Heart right ventricle (tissue), 16 donors: ENCODE data around the gene SLC32A1. TPM values are rescaled to one million over a fixed set of nuclear protein-coding genes. Genes with fewer than 3 reads are reported as not detected.

Experiments
- ATAC-seq, 8 donors: fragments of 200-7000 bp; cut with Tn5 transposase; one replicate each; pipeline ENCODE4 v1.9.1; 2020; ENCODE audit warnings: mild to moderate bottlenecking in 8 of 8, moderate library complexity in 8 of 8, moderate number of reproducible peaks in 1 of 8
- DNase-seq, 2 donors: peaks; one replicate each; pipeline ENCODE4 v3.0.0-alpha.2; 2020
- H3K27ac ChIP-seq, 10 donors: fragments of 200-600 bp; sonication (generic) in 2 of 10; one replicate each; pipeline versions ENCODE4 v1.5.0 to v1.8.0; 2020 to 2022; ENCODE audit warnings: mild to moderate bottlenecking in 3 of 10
- H3K27me3 ChIP-seq, 7 donors: fragments of 200-600 bp; one replicate each; pipeline ENCODE4 v1.8.0; 2021 to 2022; ENCODE audit warnings: mild to moderate bottlenecking in 2 of 7
- H3K36me3 ChIP-seq, 9 donors: fragments of 200-600 bp; sonication (generic) in 1 of 9; one replicate each; pipeline versions ENCODE4 v1.5.0 to v1.8.0; 2020 to 2022; ENCODE audit warnings: mild to moderate bottlenecking in 2 of 9
- H3K4me1 ChIP-seq, 9 donors: fragments of 200-600 bp; sonication (generic) in 1 of 9; one replicate each; pipeline versions ENCODE4 v1.5.0 to v1.8.0; 2020 to 2022; ENCODE audit warnings: mild to moderate bottlenecking in 4 of 9
- H3K4me3 ChIP-seq, 10 donors: fragments of 200-600 bp; sonication (generic) in 2 of 10; one replicate each; pipeline versions ENCODE4 v1.5.0 to v1.8.0; 2020 to 2022; ENCODE audit warnings: mild to moderate bottlenecking in 7 of 10, moderate library complexity in 2 of 10
- H3K9me3 ChIP-seq, 11 donors: fragments of 200-600 bp in 10 of 11; sonication (generic) in 2 of 11; one replicate each; pipeline versions ENCODE4 v1.5.0 to v1.8.0; 2013 to 2022; ENCODE audit warnings: mild to moderate bottlenecking in 2 of 11, control low read depth in 1 of 11, moderate library complexity in 1 of 11
- WGBS, 2 donors: extraction: QIAGEN DNeasy Blood & Tissue Kit; methylation state at CpG; one replicate each; pipeline ENCODE4 v1.1.7; 2013; ENCODE audit warnings: inconsistent platforms in 1 of 2; 5-methylcytosine and 5-hydroxymethylcytosine counted together
- intact Hi-C, 10 donors: fragments of 100-400 bp; cut with DNase I; formaldehyde crosslinking; loops; one replicate each; pipeline versions ENCODE4 v1.11.1 to v1.14.2; 2022
- polyA plus RNA-seq, 2 donors: library from polyadenylated mRNA; stranded (reverse); fragments of 200-250 nt; gene quantifications; one replicate each; pipeline ENCODE4 v1.2.3, GENCODE V29; 2013
- total RNA-seq, 10 donors: library from RNA; stranded (reverse); fragmentation: NEBNext Ultra II Directional in 3 of 10; extraction: Animal tissue kit (Norgen Biotek cat#: 25700) in 3 of 10; gene quantifications; one replicate each; pipeline versions ENCODE4 v1.2.1 to v1.2.4, GENCODE V29; 2021 to 2023
- TF ChIP-seq, protein P1 (sequence below), 9 donors: fragments of 200-600 bp; sonication (generic) in 2 of 9; IDR thresholded peaks; one replicate each; pipeline versions ENCODE4 v1.5.0 to v1.8.0; 2021 to 2022; ENCODE audit warnings: antibody characterized with exemption in 9 of 9, mild to moderate bottlenecking in 5 of 9, moderate library complexity in 1 of 9
- donor health status: Arrhythmogenic right ventricular cardiomyopathy.
- donor health status: ischemic (EF 13 %, LVEDD 7.1; RV severe dilation, severe dysfunction).
- donor health status: healthy with polysubstance abuse.
- donor health status: DM: no; HTN: yes; CAD: no.
- donor health status: DM: no; HTN: no; CAD: no.
- donor health status: ischemic (EF 25% LVEDD 6.9; RV normal size, moderate dysfunction).
- donor health status: ischemic (EF 25% LVEDD 5.7; RV mildly dilated, moderate dysfunction).
- donor health status: healthy.
- donor health status: DM: yes; HTN: yes; CAD: no.
- donor health status: Ischemic cardiomyopathy.
- donor health status: ischemic (EF 35%, LVEDD 5.7; RV mildly dilated, moderate dysfunction).
- donor health status: nonischemic (EF 11% LVEDD 7.7; RV severe dilation, severe dysfunction).
- donor health status: DM: yes; HTN: yes; CAD: no.
- donor health status: PGD.
- donor health status: ischemic (EF 29% LVEDD 5.4; RV normal size, mild dysfunction).
- donor health status: nonischemic (EF 23%, LVEDD 6.1; RV moderate dilation, normal function).

Gene SLC32A1
- total and polyA plus RNA-seq, 12 donors: not detected

DNA sequence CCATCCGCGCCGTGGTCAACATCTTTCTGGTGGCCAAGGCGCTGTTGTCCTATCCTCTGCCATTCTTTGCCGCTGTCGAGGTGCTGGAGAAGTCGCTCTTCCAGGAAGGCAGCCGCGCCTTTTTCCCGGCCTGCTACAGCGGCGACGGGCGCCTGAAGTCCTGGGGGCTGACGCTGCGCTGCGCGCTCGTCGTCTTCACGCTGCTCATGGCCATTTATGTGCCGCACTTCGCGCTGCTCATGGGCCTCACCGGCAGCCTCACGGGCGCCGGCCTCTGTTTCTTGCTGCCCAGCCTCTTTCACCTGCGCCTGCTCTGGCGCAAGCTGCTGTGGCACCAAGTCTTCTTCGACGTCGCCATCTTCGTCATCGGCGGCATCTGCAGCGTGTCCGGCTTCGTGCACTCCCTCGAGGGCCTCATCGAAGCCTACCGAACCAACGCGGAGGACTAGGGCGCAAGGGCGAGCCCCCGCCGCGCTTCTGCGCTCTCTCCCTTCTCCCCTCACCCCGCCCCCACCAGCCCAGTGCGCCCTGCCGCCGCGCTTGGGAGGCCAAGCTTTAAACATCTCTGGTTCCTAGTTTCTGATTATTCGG lies 4.0 kb downstream of the SLC32A1 start:
- ATAC-seq (no peak), DNase-seq (no peak)
- peaks cover 74 to 100% (median 100%) of the 10 kb centered on the region in 7 donors for H3K27me3 ChIP-seq
- H3K4me3 ChIP-seq: no peak overlapping the region
- peaks cover 0 to 9% (median 0%) of the 10 kb centered on the region in 9 donors for H3K36me3 ChIP-seq
- TF ChIP-seq, protein P1, sequence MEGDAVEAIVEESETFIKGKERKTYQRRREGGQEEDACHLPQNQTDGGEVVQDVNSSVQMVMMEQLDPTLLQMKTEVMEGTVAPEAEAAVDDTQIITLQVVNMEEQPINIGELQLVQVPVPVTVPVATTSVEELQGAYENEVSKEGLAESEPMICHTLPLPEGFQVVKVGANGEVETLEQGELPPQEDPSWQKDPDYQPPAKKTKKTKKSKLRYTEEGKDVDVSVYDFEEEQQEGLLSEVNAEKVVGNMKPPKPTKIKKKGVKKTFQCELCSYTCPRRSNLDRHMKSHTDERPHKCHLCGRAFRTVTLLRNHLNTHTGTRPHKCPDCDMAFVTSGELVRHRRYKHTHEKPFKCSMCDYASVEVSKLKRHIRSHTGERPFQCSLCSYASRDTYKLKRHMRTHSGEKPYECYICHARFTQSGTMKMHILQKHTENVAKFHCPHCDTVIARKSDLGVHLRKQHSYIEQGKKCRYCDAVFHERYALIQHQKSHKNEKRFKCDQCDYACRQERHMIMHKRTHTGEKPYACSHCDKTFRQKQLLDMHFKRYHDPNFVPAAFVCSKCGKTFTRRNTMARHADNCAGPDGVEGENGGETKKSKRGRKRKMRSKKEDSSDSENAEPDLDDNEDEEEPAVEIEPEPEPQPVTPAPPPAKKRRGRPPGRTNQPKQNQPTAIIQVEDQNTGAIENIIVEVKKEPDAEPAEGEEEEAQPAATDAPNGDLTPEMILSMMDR (IDR thresholded peaks at IDR 0.05): no peak
- intact Hi-C loops: loop anchor here in 1 of 10 donors (5.0 kb wide), 1 partner anchor 76 kb away; no protein-coding TSS in a partner anchor
- peaks cover 0 to 73% (median 55%) of the 10 kb centered on the region in 9 donors for H3K4me1 ChIP-seq
- 2 to 4% methylated on average over 56 of the region's 56 CpGs for WGBS, 2 donors
- no peaks in the 10 kb centered on the region for H3K9me3 ChIP-seq
- H3K27ac ChIP-seq: no peak overlapping the region

DNA sequence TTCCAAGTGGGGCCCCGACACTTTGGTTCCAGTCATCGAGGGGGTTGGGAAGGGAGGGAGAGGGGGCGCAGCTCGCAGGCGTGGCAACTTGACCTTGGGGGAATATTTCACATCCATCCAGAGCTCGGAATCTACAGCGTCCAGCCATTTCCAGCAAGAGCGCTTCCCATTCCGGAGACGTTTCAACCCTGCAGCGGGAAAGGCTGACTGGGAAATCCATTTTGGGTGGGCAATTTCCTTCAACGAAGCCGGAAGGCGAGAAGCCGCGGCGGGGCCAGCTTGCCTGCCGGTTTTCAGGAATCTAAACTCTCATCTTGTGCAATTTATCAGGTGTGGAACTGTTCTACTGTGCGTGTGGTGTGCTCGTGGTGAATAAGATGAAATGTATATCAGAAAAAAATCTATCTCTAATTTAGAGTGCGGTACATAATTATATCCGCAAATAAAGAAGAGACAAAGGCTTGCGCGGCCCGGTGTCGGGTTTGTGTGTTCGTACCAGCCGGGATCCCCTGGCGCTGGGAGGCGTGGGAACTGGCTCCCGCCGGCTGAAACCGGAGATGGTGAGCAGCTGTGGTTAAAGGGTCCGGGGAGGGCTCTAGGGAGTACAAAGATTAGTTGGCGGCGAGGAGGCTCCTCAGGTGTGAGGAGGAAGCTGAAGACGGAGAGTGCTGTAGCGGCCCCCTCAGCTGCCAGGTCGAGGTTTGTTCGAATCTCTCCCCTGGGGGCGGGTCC lies 4.8 kb downstream of the SLC32A1 start:
- Histone ChIP-seq H3K4me1 (peaks cover 0 to 70% (median 48%) of the 10 kb centered on the region in 9 donors), H3K36me3 (peaks cover 0 to 9% (median 0%) of the 10 kb centered on the region in 9 donors), H3K4me3 (no peak overlapping the region), H3K9me3 (no peaks in the 10 kb centered on the region), H3K27ac (no peak overlapping the region), H3K27me3 (peaks cover 66 to 100% (median 100%) of the 10 kb centered on the region in 7 donors)
- intact Hi-C loops: loop anchor here in 1 of 10 donors (5.0 kb wide), 1 partner anchor 77 kb away; no protein-coding TSS in a partner anchor
- ATAC-seq (no peak), DNase-seq (no peak)
- TF ChIP-seq, protein P1 (IDR thresholded peaks at IDR 0.05): no peak
- WGBS, 2 donors: 2% methylated on average over 41 of the region's 41 CpGs

DNA sequence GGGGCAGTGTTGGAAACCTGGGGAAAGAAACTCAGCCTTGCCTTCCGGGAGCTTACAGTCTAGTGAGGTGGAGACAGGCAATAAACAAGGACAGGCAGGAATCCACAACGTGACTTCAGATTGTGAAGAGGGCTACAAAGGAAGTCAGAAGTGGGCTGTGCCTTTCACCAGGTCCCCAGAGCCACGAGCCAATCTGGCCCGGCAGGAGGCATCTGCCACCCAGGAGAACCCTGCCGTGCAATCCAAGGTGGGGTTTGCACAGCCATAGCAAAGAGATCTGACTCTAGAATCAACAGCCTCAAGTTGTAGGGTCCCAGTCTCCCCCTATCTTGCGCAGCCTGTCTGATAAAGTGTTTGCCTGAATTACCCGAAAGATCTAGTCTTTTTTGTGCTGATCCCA lies 5.5 kb downstream of the SLC32A1 start:
- intact Hi-C loops: loop anchor here in 9 of 10 donors (2.0 to 10.0 kb wide), 5 partner anchors 72 to 165 kb away; no protein-coding TSS in a partner anchor
- ATAC-seq: no peak
- WGBS, 2 donors: 5 to 7% methylated on average over 7 of the region's 7 CpGs
- TF ChIP-seq, protein P1 (IDR thresholded peaks at IDR 0.05): no peak
- Histone ChIP-seq H3K4me3 (no peak overlapping the region), H3K4me1 (peaks cover 0 to 66% (median 48%) of the 10 kb centered on the region in 9 donors), H3K27me3 (peaks cover 59 to 100% (median 100%) of the 10 kb centered on the region in 7 donors), H3K27ac (no peak overlapping the region), H3K9me3 (no peaks in the 10 kb centered on the region), H3K36me3 (peaks cover 0 to 9% (median 0%) of the 10 kb centered on the region in 9 donors)
- DNase-seq: no peak

DNA sequence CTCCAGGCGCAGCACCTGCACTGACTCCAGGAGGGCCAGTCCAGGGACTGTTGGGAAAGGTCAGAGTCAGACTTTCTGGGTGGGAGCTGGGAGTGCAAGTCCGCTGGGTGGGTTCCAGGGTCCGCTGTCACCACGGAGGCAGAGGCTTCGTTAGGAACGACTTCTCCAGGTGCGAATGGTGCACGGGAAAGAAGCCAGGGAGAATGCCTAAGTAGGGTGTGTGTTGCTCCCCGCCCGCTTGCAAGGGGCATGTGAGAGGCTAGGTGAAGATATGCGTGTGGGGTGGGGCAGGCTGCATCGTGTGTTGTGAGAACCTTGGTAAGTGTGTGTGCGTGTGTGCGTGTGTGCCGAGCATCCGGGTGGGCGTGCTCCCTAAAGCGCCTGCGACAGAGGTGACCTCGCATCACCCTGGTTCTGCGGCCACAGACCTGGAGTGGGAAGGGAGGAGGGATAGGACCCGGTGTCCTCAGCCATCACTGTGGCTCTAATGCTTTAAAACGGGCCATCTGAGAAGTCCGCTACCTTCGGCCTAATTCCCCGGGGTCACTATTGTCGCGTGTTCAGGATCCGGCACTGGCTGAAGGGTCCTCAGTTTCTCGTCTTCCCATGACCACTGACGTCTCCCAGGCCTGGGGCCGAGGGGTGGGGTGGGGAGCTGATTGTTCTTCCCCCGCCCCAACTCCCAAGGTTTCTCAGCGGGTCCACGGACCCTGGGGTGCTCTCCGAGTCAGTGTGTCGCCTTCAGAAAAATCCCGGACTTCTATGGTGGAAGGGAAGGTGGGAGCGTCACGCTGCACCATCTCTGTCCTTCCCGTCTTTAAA lies 6.1 kb downstream of the SLC32A1 start:
- Histone ChIP-seq H3K27me3 (peaks cover 53 to 100% (median 100%) of the 10 kb centered on the region in 7 donors), H3K36me3 (peaks cover 0 to 9% (median 0%) of the 10 kb centered on the region in 9 donors), H3K9me3 (no peaks in the 10 kb centered on the region), H3K4me1 (peaks cover 0 to 60% (median 48%) of the 10 kb centered on the region in 9 donors), H3K27ac (no peak overlapping the region), H3K4me3 (peak overlapping the region in 6 of 10 donors; percentile 13 to 46 (median 28))
- intact Hi-C loops: loop anchor here in 8 of 10 donors (2.0 to 10.0 kb wide), 4 partner anchors 73 to 164 kb away; no protein-coding TSS in a partner anchor
- DNase-seq (no peak), ATAC-seq (peak in 1 of 8 donors; percentile 13)
- 3 to 4% methylated on average over 41 of the region's 41 CpGs for WGBS, 2 donors
- TF ChIP-seq, protein P1 (IDR thresholded peaks at IDR 0.05): no peak
